ENCODE data around the gene EFHC1.

EFHC1 gene

GRCh38 chr6:52409499-52409898 lies 10.6 kb upstream of the EFHC1 start:
- no peaks in the 10 kb centered on the region for H3K36me3 ChIP-seq (ENCODE audit: control insufficient read depth, low read length)
- no peaks in the 10 kb centered on the region for H4K20me1 ChIP-seq (ENCODE audit: control insufficient read depth, insufficient read depth, low read depth, low read length)
- no peaks in the 10 kb centered on the region for H3K9me3 ChIP-seq (ENCODE audit: control insufficient read depth, insufficient read depth, low read length)
- H3K27ac ChIP-seq (ENCODE audit: low read depth, low read length): no peak overlapping the region
- no peaks in the 10 kb centered on the region for H3K9me2 ChIP-seq (replicated peaks; ENCODE audit: control insufficient read depth, low read length)
- H3K4me3 ChIP-seq (ENCODE audit: low read length): no peak overlapping the region
- H3K4me2 ChIP-seq (ENCODE audit: low read length): no peak overlapping the region
- H3K4me1 ChIP-seq (ENCODE audit: control insufficient read depth, low read length): no peaks in the 10 kb centered on the region
- H3F3A ChIP-seq (ENCODE audit: control insufficient read depth, insufficient read depth): no peaks in the 10 kb centered on the region
- TF ChIP-seq EZH2phosphoT487 (IDR thresholded peaks at IDR 0.05; ENCODE audit: borderline replicate concordance, low read length) (no peak), CTCF (IDR thresholded peaks at IDR 0.05; ENCODE audit: low read depth, low read length, poor library complexity, severe bottlenecking) (no peak)
- no peaks in the 10 kb centered on the region for H3K79me2 ChIP-seq (ENCODE audit: control insufficient read depth, low read length)
- peaks cover 11% of the 10 kb centered on the region for H3K27me3 ChIP-seq (ENCODE audit: control insufficient read depth, low read length)

GRCh38 chr6:52410979-52411378 lies 9.2 kb upstream of the EFHC1 start:
- Histone ChIP-seq H4K20me1 (ENCODE audit: control insufficient read depth, insufficient read depth, low read depth, low read length) (no peaks in the 10 kb centered on the region), H3K79me2 (ENCODE audit: control insufficient read depth, low read length) (no peaks in the 10 kb centered on the region), H3K27me3 (ENCODE audit: control insufficient read depth, low read length) (peaks cover 24% of the 10 kb centered on the region), H3K4me3 (ENCODE audit: low read length) (no peak overlapping the region), H3K4me1 (ENCODE audit: control insufficient read depth, low read length) (peaks cover 1% of the 10 kb centered on the region), H3F3A (ENCODE audit: control insufficient read depth, insufficient read depth) (no peaks in the 10 kb centered on the region), H3K27ac (ENCODE audit: low read depth, low read length) (no peak overlapping the region), H3K9me3 (ENCODE audit: control insufficient read depth, insufficient read depth, low read length) (no peaks in the 10 kb centered on the region), H3K9me2 (replicated peaks; ENCODE audit: control insufficient read depth, low read length) (no peaks in the 10 kb centered on the region), H3K4me2 (ENCODE audit: low read length) (no peak overlapping the region), H3K36me3 (ENCODE audit: control insufficient read depth, low read length) (no peaks in the 10 kb centered on the region)
- TF ChIP-seq CTCF (IDR thresholded peaks at IDR 0.05; ENCODE audit: low read depth, low read length, poor library complexity, severe bottlenecking): no peak
- no peak for TF ChIP-seq EZH2phosphoT487 (IDR thresholded peaks at IDR 0.05; ENCODE audit: borderline replicate concordance, low read length)

DNA sequence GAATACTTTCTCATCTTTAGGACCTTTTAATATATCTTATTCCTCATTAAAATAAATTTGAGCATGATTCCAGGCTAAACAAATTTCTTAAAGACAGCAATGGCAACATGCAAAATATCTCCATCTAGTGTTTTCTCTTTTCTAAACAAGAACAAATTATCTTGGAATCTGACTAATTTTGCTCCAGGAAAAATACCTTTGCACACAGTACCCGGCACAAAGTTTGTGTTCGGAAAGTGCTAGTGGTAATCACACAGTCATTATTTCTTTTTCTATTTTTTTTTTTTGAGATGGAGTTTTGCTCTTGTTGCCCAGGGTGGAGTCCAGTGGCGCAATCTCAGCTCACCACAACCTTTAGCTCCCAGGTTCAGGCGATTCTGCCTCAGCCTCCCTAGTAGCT lies 8.2 kb upstream of the EFHC1 start:
- H3K36me3 ChIP-seq (ENCODE audit: control insufficient read depth, low read length): no peaks in the 10 kb centered on the region
- H3K9me3 ChIP-seq (ENCODE audit: control insufficient read depth, insufficient read depth, low read length): no peaks in the 10 kb centered on the region
- no peak overlapping the region for H3K4me2 ChIP-seq (ENCODE audit: low read length)
- H3K27me3 ChIP-seq (ENCODE audit: control insufficient read depth, low read length): peaks cover 27% of the 10 kb centered on the region
- no peak overlapping the region for H3K27ac ChIP-seq (ENCODE audit: low read depth, low read length)
- no peaks in the 10 kb centered on the region for H3F3A ChIP-seq (ENCODE audit: control insufficient read depth, insufficient read depth)
- no peaks in the 10 kb centered on the region for H3K9me2 ChIP-seq (replicated peaks; ENCODE audit: control insufficient read depth, low read length)
- H3K79me2 ChIP-seq (ENCODE audit: control insufficient read depth, low read length): no peaks in the 10 kb centered on the region
- peaks cover 5% of the 10 kb centered on the region for H3K4me1 ChIP-seq (ENCODE audit: control insufficient read depth, low read length)
- no peak overlapping the region for H3K4me3 ChIP-seq (ENCODE audit: low read length)
- no peaks in the 10 kb centered on the region for H4K20me1 ChIP-seq (ENCODE audit: control insufficient read depth, insufficient read depth, low read depth, low read length)
- TF ChIP-seq CTCF (IDR thresholded peaks at IDR 0.05; ENCODE audit: low read depth, low read length, poor library complexity, severe bottlenecking) (no peak), EZH2phosphoT487 (IDR thresholded peaks at IDR 0.05; ENCODE audit: borderline replicate concordance, low read length) (no peak)

- Histone ChIP-seq H3K9me3 (ENCODE audit: control insufficient read depth, insufficient read depth, low read length) (no peaks in the 10 kb centered on the region), H3K36me3 (ENCODE audit: control insufficient read depth, low read length) (no peaks in the 10 kb centered on the region), H3K4me3 (ENCODE audit: low read length) (no peak overlapping the region), H4K20me1 (ENCODE audit: control insufficient read depth, insufficient read depth, low read depth, low read length) (no peaks in the 10 kb centered on the region), H3K9me2 (replicated peaks; ENCODE audit: control insufficient read depth, low read length) (no peaks in the 10 kb centered on the region), H3F3A (ENCODE audit: control insufficient read depth, insufficient read depth) (peaks cover 4% of the 10 kb centered on the region), H3K4me1 (ENCODE audit: control insufficient read depth, low read length) (peaks cover 19% of the 10 kb centered on the region), H3K4me2 (ENCODE audit: low read length) (no peak overlapping the region), H3K27ac (ENCODE audit: low read depth, low read length) (no peak overlapping the region), H3K27me3 (ENCODE audit: control insufficient read depth, low read length) (peaks cover 27% of the 10 kb centered on the region), H3K79me2 (ENCODE audit: control insufficient read depth, low read length) (peaks cover under 1% of the 10 kb centered on the region; the same call in 1 of the 2 replicates)
- no peak for TF ChIP-seq EZH2phosphoT487 (IDR thresholded peaks at IDR 0.05; ENCODE audit: borderline replicate concordance, low read length)
- no peak for TF ChIP-seq CTCF (IDR thresholded peaks at IDR 0.05; ENCODE audit: low read depth, low read length, poor library complexity, severe bottlenecking)
Measured at GRCh38 chr6:52415333-52415732, 4.8 kb upstream of the EFHC1 start.

Data from DOHH2 (cell line).